K562 (cell line): Measurements from ENCODE around the gene TBC1D2. TPM values are rescaled to one million over a fixed set of nuclear protein-coding genes. Genes with fewer than 3 reads are reported as not detected.

Source experiments
- ATAC-seq: fragments of 200-7000 bp; cut with Tn5 transposase; 3 replicates; pipeline ENCODE4 v1.9.1; 2020; ENCODE audit warnings: moderate library complexity
- BruUV-seq: library from RNA; stranded (reverse); fragments of 400-500 nt; replicated peaks from 2 replicates; lab custom pipeline; 2021; lab: Mats Ljungman, UMichigan
- CTCF ChIA-PET: fragments of 300-600 bp; formaldehyde crosslinking; extraction: SDS; loops from one replicate; lab custom pipeline; 2021; ENCODE audit warnings: low intra/inter-chr PET ratio; lab: Yijun Ruan, JAX
- POLR2A ChIA-PET: fragments of 300-600, 350-650 bp; sonication (Branson Sonifier 250); formaldehyde crosslinking; extraction: SDS; loops from one replicate; lab custom pipeline; 2021; ENCODE audit warnings: antibody characterized with exemption, inconsistent platforms; lab: Yijun Ruan, JAX
- DNase-seq, 4 experiments: peaks; one replicate each; pipeline versions ENCODE4 v3.0.0 to v3.0.0-alpha.2; 2011 to 2018; ENCODE audit warnings: low spot score in 3 of 4, mixed read lengths in 3 of 4; ENCODE audit errors: extremely low read depth in 1 of 4
- FAIRE-seq: peaks from 2 replicates; lab custom pipeline; 2011; peaks lifted over from hg19 to GRCh38; lab: Jason Lieb, UNC
- H2AFZ ChIP-seq: 2 replicates; pipeline ENCODE4 v1.6.0; 2011; ENCODE audit warnings: low read depth, low read length, control low read depth, inconsistent platforms
- H3K27ac ChIP-seq: fragments of 200-600 bp; 3 replicates; pipeline ENCODE4 v1.8.0; 2011; ENCODE audit warnings: low read depth, mild to moderate bottlenecking, control low read depth, inconsistent platforms, low read length, moderate library complexity, mixed read lengths; ENCODE audit errors: extremely low read depth
- H3K27me3 ChIP-seq, 2 experiments: fragments of 300-600 bp in 1 of 2; 2 replicates in 1 of 2; 3 replicates in 1 of 2; pipeline versions ENCODE4 v1.6.0 to v1.8.0; 2011; ENCODE audit warnings: inconsistent platforms in 2 of 2, low read length in 2 of 2, mild to moderate bottlenecking in 1 of 2, mixed read lengths in 1 of 2, moderate library complexity in 1 of 2; ENCODE audit not compliant: control insufficient read depth in 2 of 2, insufficient read depth in 2 of 2
- H3K36me3 ChIP-seq: fragments of 300-600 bp; 3 replicates; pipeline ENCODE4 v1.8.0; 2011; ENCODE audit warnings: mild to moderate bottlenecking, low read length, inconsistent platforms; ENCODE audit not compliant: control insufficient read depth, insufficient read depth
- H3K4me1 ChIP-seq, 2 experiments: fragments of 200-600 bp in 1 of 2; replicated peaks in 1 of 2; 2 replicates in 1 of 2; 3 replicates in 1 of 2; pipeline versions ENCODE4 v1.5.1 to v1.8.0; 2011; ENCODE audit warnings: inconsistent platforms in 2 of 2, low read length in 2 of 2, mild to moderate bottlenecking in 1 of 2, mixed read lengths in 1 of 2, moderate library complexity in 1 of 2; ENCODE audit not compliant: control insufficient read depth in 2 of 2, insufficient read depth in 2 of 2
- H3K4me2 ChIP-seq: 2 replicates; pipeline ENCODE4 v1.6.1; 2011; ENCODE audit warnings: low read length, control low read depth, inconsistent platforms, mixed read lengths; ENCODE audit not compliant: insufficient read depth
- H3K4me3 ChIP-seq: fragments of 200-600 bp; sonication (generic), shearing (Covaris generic); 2 replicates; pipeline ENCODE4 v1.5.1; 2016; ENCODE audit warnings: control low read depth, inconsistent platforms
- H3K79me2 ChIP-seq: fragments of 200-600 bp; 3 replicates; pipeline ENCODE4 v1.8.0; 2011; ENCODE audit warnings: low read length, inconsistent platforms; ENCODE audit not compliant: control insufficient read depth, insufficient read depth
- H3K9ac ChIP-seq, 2 experiments: 2 replicates each; pipeline versions ENCODE4 v1.6.0 to v1.6.1; 2011; ENCODE audit warnings: low read depth in 2 of 2, low read length in 2 of 2, control low read depth in 1 of 2, inconsistent platforms in 1 of 2, mild to moderate bottlenecking in 1 of 2, mixed read lengths in 1 of 2; ENCODE audit not compliant: insufficient read depth in 1 of 2
- H3K9me1 ChIP-seq: one replicate; pipeline ENCODE4 v1.6.0; 2011; ENCODE audit warnings: inconsistent platforms, mild to moderate bottlenecking, low read length, moderate library complexity; ENCODE audit not compliant: control insufficient read depth, insufficient read depth
- H3K9me3 ChIP-seq: replicated peaks from 2 replicates; pipeline ENCODE4 v1.5.1; 2011; ENCODE audit warnings: low read depth, low read length, inconsistent platforms; ENCODE audit not compliant: control insufficient read depth, insufficient read depth
- H4K20me1 ChIP-seq: replicated peaks from 2 replicates; pipeline ENCODE4 v1.6.1; 2011; ENCODE audit warnings: low read length, inconsistent platforms, mixed read lengths; ENCODE audit not compliant: control insufficient read depth, insufficient read depth
- BACH1 ChIP-seq: fragments of 200-800 bp; sonication (Bioruptor generic); IDR thresholded peaks from 2 replicates; pipeline ENCODE4 v1.6.1; 2016; ENCODE audit warnings: missing genetic modification characterization, missing compliant biosample characterization
- DACH1 ChIP-seq: fragments of 450-650 bp; IDR thresholded peaks from 2 replicates; pipeline ENCODE4 v1.6.1; 2018; ENCODE audit not compliant: partially characterized antibody
- LCOR ChIP-seq: sonication (generic); formaldehyde crosslinking; IDR thresholded peaks from 2 replicates; pipeline ENCODE4 v1.8.0; 2022; ENCODE audit warnings: mild to moderate bottlenecking, missing genetic modification reagents
- MEF2D ChIP-seq: conservative IDR thresholded peaks from 2 replicates; pipeline ENCODE4 v1.6.1; 2016; ENCODE audit warnings: low read depth, missing genetic modification characterization, missing compliant biosample characterization
- NR2C1 ChIP-seq, 2 experiments: fragments of 450-650 bp; IDR thresholded peaks; 2 replicates each; pipeline ENCODE4 v1.6.1; 2017; ENCODE audit warnings: mild to moderate bottlenecking in 2 of 2, antibody characterized with exemption in 1 of 2, inconsistent platforms in 1 of 2, missing compliant biosample characterization in 1 of 2, missing genetic modification characterization in 1 of 2
- NR2C2 ChIP-seq, 2 experiments: fragments of 200-800 bp in 1 of 2; sonication (Bioruptor generic) in 1 of 2; sonication (generic) in 1 of 2; formaldehyde crosslinking in 1 of 2; IDR thresholded peaks; 2 replicates each; pipeline versions ENCODE4 v1.6.1 to v1.8.0; 2016 to 2022; ENCODE audit warnings: mild to moderate bottlenecking in 1 of 2, missing compliant biosample characterization in 1 of 2, missing genetic modification characterization in 1 of 2, missing genetic modification reagents in 1 of 2
- PML ChIP-seq: IDR thresholded peaks from 2 replicates; pipeline ENCODE4 v1.6.1; 2012; ENCODE audit warnings: low read length, inconsistent platforms
- PPARD ChIP-seq: fragments of 250-450 bp; sonication (Bioruptor Pico); IDR thresholded peaks from 2 replicates; pipeline ENCODE4 v1.8.0; 2022; ENCODE audit warnings: inconsistent platforms, mild to moderate bottlenecking, moderate library complexity
- PRMT5 ChIP-seq: sonication (generic); formaldehyde crosslinking; IDR thresholded peaks from 2 replicates; pipeline ENCODE4 v1.5.0; 2020; ENCODE audit warnings: missing genetic modification reagents
- RCOR1 ChIP-seq, 2 experiments: IDR thresholded peaks; 2 replicates each; pipeline ENCODE4 v1.6.1; 2012; ENCODE audit warnings: low read depth in 2 of 2, low read length in 2 of 2, borderline replicate concordance in 1 of 2, improper control_type of control experiment in 1 of 2
- SIN3A ChIP-seq, 2 experiments: fragments of 150-350 bp in 1 of 2; IDR thresholded peaks; 2 replicates each; pipeline ENCODE4 v1.6.1; 2011 to 2016; ENCODE audit warnings: borderline replicate concordance in 2 of 2, low read depth in 2 of 2, low read length in 2 of 2, mild to moderate bottlenecking in 2 of 2, moderate library complexity in 2 of 2; ENCODE audit not compliant: control insufficient read depth in 1 of 2
- SIRT6 ChIP-seq: IDR thresholded peaks from one replicate; pipeline ENCODE4 v1.6.1; 2012; ENCODE audit warnings: low read depth, mild to moderate bottlenecking, control low read depth, inconsistent platforms, low read length, moderate library complexity
- SRSF9 ChIP-seq: fragments of 200-400 bp; formaldehyde crosslinking; IDR thresholded peaks from 2 replicates; pipeline ENCODE4 v1.6.1; 2017; ENCODE audit warnings: low read depth, low read length, borderline replicate concordance
- TEAD2 ChIP-seq: fragments of 450-650 bp; IDR thresholded peaks from 2 replicates; pipeline ENCODE4 v1.6.1; 2016; ENCODE audit warnings: missing genetic modification characterization, control low read depth, missing compliant biosample characterization
- USF2 ChIP-seq: sonication (generic); formaldehyde crosslinking; IDR thresholded peaks from 2 replicates; pipeline ENCODE4 v1.5.0; 2020; ENCODE audit warnings: missing genetic modification reagents
- ZFX ChIP-seq: sonication (generic); formaldehyde crosslinking; IDR thresholded peaks from 2 replicates; pipeline ENCODE4 v1.8.0; 2022; ENCODE audit warnings: mild to moderate bottlenecking, missing genetic modification reagents, moderate library complexity
- ZNF395 ChIP-seq: fragments of 200-800 bp; sonication (Bioruptor generic); IDR thresholded peaks from 2 replicates; pipeline ENCODE4 v1.6.1; 2017; ENCODE audit warnings: missing genetic modification characterization, missing compliant biosample characterization
- ZNF699 ChIP-seq: fragments of 250-450 bp; sonication (Bioruptor Pico); IDR thresholded peaks from 2 replicates; pipeline ENCODE4 v1.8.0; 2021; ENCODE audit warnings: mild to moderate bottlenecking, moderate library complexity; ENCODE audit not compliant: insufficient replicate concordance
- WGBS: fragments of 100-300 bp; shearing (Covaris generic); methylation state at CpG from one replicate; pipeline ENCODE4 v1.1.6; 2016; ENCODE audit warnings: low coverage, mixed read lengths; ENCODE audit not compliant: insufficient coverage; ENCODE audit errors: missing lambda C conversion rate; 5-methylcytosine and 5-hydroxymethylcytosine counted together
- in situ Hi-C: fragments of 300-500 bp; cut with MboI; formaldehyde crosslinking; loops from 4 replicates; pipeline ENCODE4 v1.15.0; 2018; ENCODE audit warnings: inconsistent platforms, mixed read lengths
- intact Hi-C: fragments of 100-400 bp; cut with micrococcal nuclease; formaldehyde crosslinking; loops from 2 replicates; pipeline ENCODE4 v1.14.2; 2022
- polyA plus RNA-seq, 8 experiments: library from polyadenylated mRNA; depleted of rRNA in 4 of 8; stranded (reverse) in 5 of 8; unstranded in 3 of 8; fragments of >200 nt; fragmentation: Nextera tagmentation in 2 of 8; fragmentation: Illumina TruSeq in 1 of 8; extraction: Ambion mirVana in 2 of 8; extraction: Trizol in 1 of 8; gene quantifications; 2 replicates each; pipeline versions ENCODE4 v1.2.1 to v1.2.3, GENCODE V29; 2011 to 2014; ENCODE audit warnings: inconsistent platforms in 1 of 8, missing spikeins in 1 of 8
- total RNA-seq, 7 experiments: library from RNA; depleted of rRNA in 6 of 7; stranded (reverse); fragments of >200 nt in 6 of 7; fragmentation: Illumina TruSeq in 2 of 7; extraction: Trizol in 2 of 7; gene quantifications; 2 replicates each; pipeline versions ENCODE4 v1.2.1 to v1.2.3, GENCODE V29; 2011 to 2021; ENCODE audit warnings: low replicate concordance in 1 of 7
- TF ChIP-seq, protein P1 (sequence below): fragments of 450-650 bp; formaldehyde crosslinking; IDR thresholded peaks from 2 replicates; pipeline ENCODE4 v1.4.0; 2020; ENCODE audit warnings: mild to moderate bottlenecking, moderate library complexity

TBC1D2 gene
- total and polyA plus RNA-seq, 9 of the 15 experiments (the other 6 are each of a cell fraction or from before 2014, with no cell fraction given), result 0.10 to 7.0 (median 2.5) TPM

DNA sequence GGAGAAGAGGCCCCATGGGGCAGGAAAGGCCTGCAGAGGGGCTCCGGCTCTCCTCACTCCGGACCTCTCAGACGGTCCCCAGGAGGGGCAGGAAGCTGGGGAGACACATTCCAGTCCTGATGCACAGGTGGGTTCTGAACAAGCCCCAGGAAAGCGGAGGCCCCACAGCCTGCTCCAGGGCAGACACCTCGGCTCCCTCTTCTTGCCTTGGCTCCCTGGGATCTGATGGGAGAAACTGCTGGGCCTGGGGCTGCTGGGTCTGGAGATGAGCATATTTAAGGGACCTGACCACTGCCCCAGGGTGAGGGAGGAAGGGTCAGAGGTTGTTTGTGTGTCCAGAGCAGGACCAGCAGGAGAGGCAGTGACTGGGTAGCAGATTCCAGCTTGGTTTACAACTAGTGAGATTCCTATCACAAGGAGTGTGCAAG is 64.3 kb downstream of the TBC1D2 start:
- no peaks in the 10 kb centered on the region for H3K27me3 ChIP-seq
- no peak overlapping the region for H2AFZ ChIP-seq
- WGBS, result 33% methylated on average over 4 of the region's 5 CpGs
- peaks cover 28 to 31% of the 10 kb centered on the region in 2 experiments; a peak in 4 of 5 replicates for H3K4me1 ChIP-seq
- peak overlapping the region; percentile 85 for H3K4me3 ChIP-seq
- H3K9ac ChIP-seq, result peak overlapping the region; percentile 59 to 93; a peak in 2 of 4 replicates
- H4K20me1 ChIP-seq, result no peaks in the 10 kb centered on the region
- DNase-seq (no peak), ATAC-seq (no peak), FAIRE-seq (no peak)
- peaks cover 4% of the 10 kb centered on the region; the same call in 1 of the 3 replicates for H3K36me3 ChIP-seq
- in situ Hi-C loops (no loop called here), intact Hi-C loops (no loop called here)
- CTCF ChIA-PET, result no interaction called here
- peaks cover 54% of the 10 kb centered on the region for H3K79me2 ChIP-seq
- H3K27ac ChIP-seq, result no peak overlapping the region
- POLR2A ChIA-PET, result interaction anchor here (0.6 to 1.3 kb wide), 4 partner anchors 9 to 121 kb away, joined by 3 to 6 read pairs (median 4); no protein-coding TSS in a partner anchor
- no TSS peak for BruUV-seq
- H3K4me2 ChIP-seq, result peak overlapping the region; percentile 84
- no peaks in the 10 kb centered on the region for H3K9me3 ChIP-seq
- H3K9me1 ChIP-seq, result no peaks in the 10 kb centered on the region
- TF ChIP-seq BACH1 (tag) (no peak), NR2C1 (IDR thresholded peaks at IDR 0.05) (0 out of 2 replicates have a peak, but pooled peaks have one; percentile 30), NR2C1 (tag; IDR thresholded peaks at IDR 0.05) (no peak), ZFX (CRISPR knock-in tag) (0 out of 2 replicates have a peak, but pooled peaks have one; percentile 20), SRSF9 (no peak), RCOR1 (IDR thresholded peaks at IDR 0.05; ENCODE audit: borderline replicate concordance in 1 of 2, low read depth in 2 of 2, low read length in 2 of 2) (0 out of 4 replicates have a peak, but pooled peaks of 1 of the 2 experiments have one; percentile 3), USF2 (CRISPR knock-in tag) (no peak), SIRT6 (no peak), ZNF395 (no peak), PPARD (no peak), NR2C2 (CRISPR knock-in tag; IDR thresholded peaks at IDR 0.05) (no peak), NR2C2 (tag; IDR thresholded peaks at IDR 0.05) (peak; percentile 50; the same call in 1 of the 2 replicates), PRMT5 (CRISPR knock-in tag) (no peak), PML (no peak), SIN3A (IDR thresholded peaks at IDR 0.05; ENCODE audit: borderline replicate concordance in 2 of 2, control insufficient read depth in 1 of 2, low read depth in 2 of 2, low read length in 2 of 2) (no peak), MEF2D (no peak), LCOR (CRISPR knock-in tag) (no peak), DACH1 (no peak), TEAD2 (no peak), ZNF699 (CRISPR knock-in tag) (no peak)
- TF ChIP-seq, protein P1, sequence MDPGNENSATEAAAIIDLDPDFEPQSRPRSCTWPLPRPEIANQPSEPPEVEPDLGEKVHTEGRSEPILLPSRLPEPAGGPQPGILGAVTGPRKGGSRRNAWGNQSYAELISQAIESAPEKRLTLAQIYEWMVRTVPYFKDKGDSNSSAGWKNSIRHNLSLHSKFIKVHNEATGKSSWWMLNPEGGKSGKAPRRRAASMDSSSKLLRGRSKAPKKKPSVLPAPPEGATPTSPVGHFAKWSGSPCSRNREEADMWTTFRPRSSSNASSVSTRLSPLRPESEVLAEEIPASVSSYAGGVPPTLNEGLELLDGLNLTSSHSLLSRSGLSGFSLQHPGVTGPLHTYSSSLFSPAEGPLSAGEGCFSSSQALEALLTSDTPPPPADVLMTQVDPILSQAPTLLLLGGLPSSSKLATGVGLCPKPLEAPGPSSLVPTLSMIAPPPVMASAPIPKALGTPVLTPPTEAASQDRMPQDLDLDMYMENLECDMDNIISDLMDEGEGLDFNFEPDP (CRISPR knock-in tag), result no peak
